IPS-NIHi7 (cell line): ENCODE data around the gene ZBTB11.
"Not testable (repeated sequence)": the region's sequence is repeated elsewhere in the genome, so short reads cannot be mapped to it uniquely, and the experiment has no call there.

Experiments used
- DNase-seq: peaks from one replicate; pipeline ENCODE4 v3.0.0; 2012; ENCODE audit warnings: mixed read lengths; ENCODE audit errors: extremely low spot score

ZBTB11 gene

DNA sequence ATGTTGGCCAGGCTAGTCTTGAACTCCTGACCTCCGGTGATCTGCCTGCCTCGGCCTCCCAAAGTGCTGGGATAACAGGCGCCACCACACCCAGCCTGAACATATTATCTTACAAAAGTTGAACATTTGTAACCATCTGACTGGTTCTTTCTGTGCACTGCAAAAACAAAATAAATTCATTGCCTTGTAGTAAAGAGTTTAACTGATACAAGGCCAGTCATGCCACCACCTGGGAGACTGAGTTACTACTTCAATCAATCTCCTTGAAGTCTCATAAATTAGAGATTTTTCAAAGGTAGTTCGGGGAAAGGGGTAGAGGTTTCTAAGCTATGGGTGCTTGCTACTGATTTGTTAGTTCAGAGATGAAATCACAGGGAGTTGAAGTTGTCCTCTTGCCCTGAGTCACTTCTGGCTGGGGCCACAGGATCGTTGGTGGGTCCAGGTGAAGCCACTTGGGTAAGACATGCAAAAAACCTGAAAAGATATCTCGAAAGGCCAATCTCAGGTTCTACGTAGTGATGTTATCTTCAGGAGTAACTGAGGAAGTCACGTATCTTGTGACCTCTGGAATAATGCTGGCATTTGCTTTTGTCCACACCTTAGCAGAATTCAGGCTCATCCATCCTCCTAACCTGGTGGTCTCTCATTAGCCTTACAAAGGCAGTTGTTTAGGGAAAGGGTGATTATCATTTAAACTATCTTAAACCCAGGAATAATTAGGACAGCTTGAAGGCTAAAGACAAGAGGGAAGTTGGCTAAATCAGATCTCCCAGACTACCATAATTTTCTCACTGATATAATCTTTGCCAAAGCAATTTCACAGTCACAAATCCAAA, 33.7 kb downstream of the ZBTB11 start:
- no peak for DNase-seq

DNA sequence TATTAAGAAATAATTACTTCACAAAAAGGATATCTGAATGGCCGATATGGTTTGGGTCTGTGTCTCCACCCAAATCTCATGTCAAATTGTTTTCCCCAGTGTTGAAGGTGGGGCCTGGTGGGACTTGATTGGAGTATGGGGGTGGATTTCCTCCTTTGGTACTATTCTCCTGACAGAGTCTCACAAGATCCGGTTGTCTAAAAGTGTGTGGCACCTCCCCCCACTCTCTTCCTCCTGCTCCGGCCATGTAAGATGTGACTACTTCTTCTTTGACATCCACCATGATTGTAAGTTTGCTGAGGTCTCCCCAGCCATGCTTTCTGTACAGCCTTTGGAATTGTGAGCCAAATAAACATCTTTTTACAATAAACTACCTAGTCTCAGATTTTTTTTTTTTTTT, 34.5 kb downstream of the ZBTB11 start:
- no peak for DNase-seq

DNA sequence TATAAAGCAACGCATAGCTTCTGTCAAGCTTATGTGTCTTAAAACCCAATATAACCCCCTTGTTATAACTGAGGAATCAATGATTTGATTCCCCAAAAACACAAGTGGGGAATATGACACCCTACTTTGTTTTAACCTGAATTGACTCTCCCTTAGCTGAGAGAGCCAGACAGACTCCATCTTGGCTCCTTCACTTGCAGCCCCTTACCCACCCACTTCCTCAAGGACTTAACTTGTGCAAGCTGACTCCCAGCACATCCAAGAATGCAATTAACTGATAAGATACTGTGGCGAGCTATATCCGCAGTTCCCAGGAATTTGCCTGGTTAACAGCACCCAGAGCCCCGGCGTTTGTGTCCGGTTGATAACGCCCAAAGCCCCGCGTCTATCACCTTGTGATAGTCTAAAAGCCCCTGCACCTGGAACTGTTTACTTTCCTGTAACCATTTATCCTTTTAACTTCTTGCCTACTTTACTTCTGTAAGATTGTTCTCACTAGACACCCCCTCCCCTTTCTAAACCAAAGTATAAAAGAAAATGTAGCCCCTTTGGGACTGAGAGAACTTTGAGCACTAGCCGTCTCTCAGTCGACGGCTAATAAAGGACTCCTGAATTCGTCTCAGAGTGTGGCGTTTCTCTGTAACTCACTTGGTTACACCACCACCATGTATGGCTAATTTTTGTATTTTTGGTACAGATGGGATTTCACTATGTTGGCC, 35.4 kb downstream of the ZBTB11 start:
- not testable (repeated sequence) for DNase-seq

- DNase-seq: no peak
Measured at GRCh38 chr3:101640256-101640655, 36.7 kb downstream of the ZBTB11 start.

- DNase-seq: no peak
Measured at GRCh38 chr3:101639280-101639963, 37.5 kb downstream of the ZBTB11 start.

GRCh38 chr3:101638261-101638745, 38.6 kb downstream of the ZBTB11 start:
- DNase-seq: peak; percentile 50

- DNase-seq: no peak
Measured at GRCh38 chr3:101637451-101637850, 39.5 kb downstream of the ZBTB11 start.

- DNase-seq: peak; percentile 75
Measured at GRCh38 chr3:101635954-101636798, 40.8 kb downstream of the ZBTB11 start.

- DNase-seq: no peak
Measured at GRCh38 chr3:101635345-101635744, 41.6 kb downstream of the ZBTB11 start.

GRCh38 chr3:101634591-101635196, 42.2 kb downstream of the ZBTB11 start:
- no peak for DNase-seq

- no peak for DNase-seq
Measured at GRCh38 chr3:101633186-101633585, 43.7 kb downstream of the ZBTB11 start.

DNA sequence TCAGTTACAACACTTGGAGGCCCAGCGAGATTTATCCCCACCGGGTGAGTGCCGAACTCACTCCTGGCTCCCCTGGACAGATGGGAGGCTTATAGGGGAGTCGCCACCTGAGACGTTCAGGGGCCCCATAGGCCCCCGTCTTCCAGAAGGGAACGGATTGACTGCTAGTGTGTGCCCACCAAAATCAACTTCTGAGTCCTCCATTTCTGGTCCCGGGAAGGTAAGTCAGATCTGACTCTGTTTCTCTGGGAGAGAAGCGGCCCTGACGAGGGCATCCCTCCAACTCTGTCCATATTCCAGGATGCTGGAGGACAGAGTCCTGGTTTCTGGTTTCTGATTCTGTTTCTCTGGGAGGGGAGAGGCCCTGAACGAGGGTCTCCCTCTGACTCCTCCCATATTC, 44.3 kb downstream of the ZBTB11 start:
- no peak for DNase-seq

GRCh38 chr3:101631959-101632358, 45.0 kb downstream of the ZBTB11 start:
- DNase-seq: not testable (repeated sequence)

GRCh38 chr3:101631098-101631796, 45.7 kb downstream of the ZBTB11 start:
- DNase-seq: no peak

- DNase-seq: no peak
Measured at GRCh38 chr3:101629219-101629618, 47.7 kb downstream of the ZBTB11 start.

GRCh38 chr3:101625879-101626278, 51.1 kb downstream of the ZBTB11 start:
- no peak for DNase-seq

GRCh38 chr3:101624857-101625256, 52.1 kb downstream of the ZBTB11 start:
- DNase-seq: no peak

- DNase-seq: no peak
Measured at GRCh38 chr3:101623656-101624055, 53.3 kb downstream of the ZBTB11 start.

- DNase-seq: no peak
Measured at GRCh38 chr3:101619734-101620133, 57.2 kb downstream of the ZBTB11 start.

- DNase-seq: no peak
Measured at GRCh38 chr3:101618726-101619125, 58.2 kb downstream of the ZBTB11 start.
